Measurements from ENCODE around the gene HOXA7.

- TF ChIP-seq, protein P1, sequence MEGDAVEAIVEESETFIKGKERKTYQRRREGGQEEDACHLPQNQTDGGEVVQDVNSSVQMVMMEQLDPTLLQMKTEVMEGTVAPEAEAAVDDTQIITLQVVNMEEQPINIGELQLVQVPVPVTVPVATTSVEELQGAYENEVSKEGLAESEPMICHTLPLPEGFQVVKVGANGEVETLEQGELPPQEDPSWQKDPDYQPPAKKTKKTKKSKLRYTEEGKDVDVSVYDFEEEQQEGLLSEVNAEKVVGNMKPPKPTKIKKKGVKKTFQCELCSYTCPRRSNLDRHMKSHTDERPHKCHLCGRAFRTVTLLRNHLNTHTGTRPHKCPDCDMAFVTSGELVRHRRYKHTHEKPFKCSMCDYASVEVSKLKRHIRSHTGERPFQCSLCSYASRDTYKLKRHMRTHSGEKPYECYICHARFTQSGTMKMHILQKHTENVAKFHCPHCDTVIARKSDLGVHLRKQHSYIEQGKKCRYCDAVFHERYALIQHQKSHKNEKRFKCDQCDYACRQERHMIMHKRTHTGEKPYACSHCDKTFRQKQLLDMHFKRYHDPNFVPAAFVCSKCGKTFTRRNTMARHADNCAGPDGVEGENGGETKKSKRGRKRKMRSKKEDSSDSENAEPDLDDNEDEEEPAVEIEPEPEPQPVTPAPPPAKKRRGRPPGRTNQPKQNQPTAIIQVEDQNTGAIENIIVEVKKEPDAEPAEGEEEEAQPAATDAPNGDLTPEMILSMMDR (IDR thresholded peaks at IDR 0.05), result no peak
- TF ChIP-seq EP300 (IDR thresholded peaks at IDR 0.05), result no peak
Measured at GRCh38 chr7:27116962-27117886, 39.3 kb downstream of the HOXA7 start.
